Caki2 (cell line): ENCODE measurements around the gene PARM1. TPM values are rescaled to one million over a fixed set of nuclear protein-coding genes. Genes with fewer than 3 reads are reported as not detected.

Experiments
- DNase-seq: peaks from one replicate; pipeline ENCODE4 v3.0.0-alpha.2; 2015; ENCODE audit warnings: low read depth
- in situ Hi-C: cut with HindIII; loops from 2 replicates; pipeline ENCODE4 v1.10.0; 2016; ENCODE audit warnings: low sequenced_read_pairs, low pct_unique_long_range_greater_than_20kb, mixed read lengths
- total RNA-seq: library from RNA; depleted of rRNA; stranded (reverse); fragments of >200 nt; shearing (Covaris generic); gene quantifications from 2 replicates; pipeline ENCODE4 v1.2.3, GENCODE V29; 2014; ENCODE audit warnings: low replicate concordance

Gene PARM1
- total RNA-seq, 1 experiment from 2014 or later, result 0.10 TPM

- in situ Hi-C loops, result no loop called here
Measured at GRCh38 chr4:75005727-75006126, 72.8 kb downstream of the PARM1 start.

GRCh38 chr4:75007891-75008290 is 75.0 kb downstream of the PARM1 start:
- in situ Hi-C loops, result no loop called here
- DNase-seq, result no peak

More at GRCh38 chr4:75005727-75006126, 72.8 kb downstream of the PARM1 start:
- no peak for DNase-seq

GRCh38 chr4:75009138-75009537 is 76.2 kb downstream of the PARM1 start:
- in situ Hi-C loops, result no loop called here
- DNase-seq, result no peak

- in situ Hi-C loops, result no loop called here
Measured at GRCh38 chr4:75011131-75011795, 78.3 kb downstream of the PARM1 start.

GRCh38 chr4:75015627-75016026 is 82.7 kb downstream of the PARM1 start:
- DNase-seq, result no peak
- in situ Hi-C loops, result no loop called here

More at GRCh38 chr4:75011131-75011795, 78.3 kb downstream of the PARM1 start:
- DNase-seq, result no peak

- DNase-seq, result no peak
- in situ Hi-C loops, result no loop called here
Measured at GRCh38 chr4:75016472-75016871, 83.6 kb downstream of the PARM1 start.

- in situ Hi-C loops, result no loop called here
Measured at GRCh38 chr4:75018811-75019479, 86.0 kb downstream of the PARM1 start.

GRCh38 chr4:75025431-75025830 is 92.5 kb downstream of the PARM1 start:
- no peak for DNase-seq
- in situ Hi-C loops, result no loop called here

More at GRCh38 chr4:75018811-75019479, 86.0 kb downstream of the PARM1 start:
- DNase-seq, result no peak

GRCh38 chr4:75028196-75028854 is 95.4 kb downstream of the PARM1 start:
- no peak for DNase-seq
- in situ Hi-C loops, result no loop called here

- in situ Hi-C loops, result no loop called here
- no peak for DNase-seq
Measured at GRCh38 chr4:75030028-75030427, 97.1 kb downstream of the PARM1 start.

GRCh38 chr4:75030649-75031235 is 97.8 kb downstream of the PARM1 start:
- in situ Hi-C loops, result no loop called here
- DNase-seq, result no peak

GRCh38 chr4:75031775-75032174 is 98.9 kb downstream of the PARM1 start:
- no peak for DNase-seq
- in situ Hi-C loops, result no loop called here

- in situ Hi-C loops, result no loop called here
- no peak for DNase-seq
Measured at GRCh38 chr4:75034523-75034922, 101.6 kb downstream of the PARM1 start.

GRCh38 chr4:75035321-75035720 is 102.4 kb downstream of the PARM1 start:
- in situ Hi-C loops, result no loop called here
- DNase-seq, result no peak

GRCh38 chr4:75036046-75036830 is 103.3 kb downstream of the PARM1 start:
- in situ Hi-C loops, result no loop called here
- no peak for DNase-seq

- no peak for DNase-seq
- in situ Hi-C loops, result no loop called here
Measured at GRCh38 chr4:75037252-75037651, 104.3 kb downstream of the PARM1 start.

GRCh38 chr4:75038376-75038775 is 105.5 kb downstream of the PARM1 start:
- DNase-seq, result no peak
- in situ Hi-C loops, result no loop called here

- DNase-seq, result no peak
- in situ Hi-C loops, result no loop called here
Measured at GRCh38 chr4:75040703-75041102, 107.8 kb downstream of the PARM1 start.
